Left ventricle myocardium inferior (tissue), 1 donor: ENCODE measurements around the gene EIF2S2. TPM values are rescaled to one million over a fixed set of nuclear protein-coding genes. Genes with fewer than 3 reads are reported as not detected.
A peak's percentile ranks its signal among the peaks of the same experiment; 100 is the strongest.

ENCODE experiments used
- DNase-seq: peaks from one replicate; pipeline ENCODE4 v3.0.0-alpha.2; 2020
- H3K27ac ChIP-seq: fragments of 200-600 bp; replicated peaks from 2 replicates; pipeline ENCODE4 v1.8.0; 2021
- H3K27me3 ChIP-seq: fragments of 200-600 bp; 2 replicates; pipeline ENCODE4 v1.8.0; 2021; ENCODE audit warnings: low read depth
- H3K36me3 ChIP-seq: fragments of 200-600 bp; 2 replicates; pipeline ENCODE4 v1.8.0; 2021
- H3K4me1 ChIP-seq: fragments of 200-600 bp; 2 replicates; pipeline ENCODE4 v1.8.0; 2021
- H3K4me3 ChIP-seq: fragments of 200-600 bp; 2 replicates; pipeline ENCODE4 v1.8.0; 2021; ENCODE audit warnings: mild to moderate bottlenecking, moderate library complexity
- H3K9me3 ChIP-seq: fragments of 200-600 bp; replicated peaks from 2 replicates; pipeline ENCODE4 v1.8.0; 2021
- CTCF ChIP-seq: fragments of 200-600 bp; IDR thresholded peaks from 2 replicates; pipeline ENCODE4 v1.8.0; 2021; ENCODE audit warnings: antibody characterized with exemption, mild to moderate bottlenecking, borderline replicate concordance
- intact Hi-C: fragments of 100-400 bp; cut with micrococcal nuclease; formaldehyde crosslinking; loops from one replicate; pipeline ENCODE4 v1.11.0; 2022
- total RNA-seq: library from RNA; stranded (reverse); fragmentation: NEBNext Ultra II Directional; extraction: Animal tissue kit (Norgen Biotek cat#: 25700); gene quantifications from one replicate; pipeline ENCODE4 v1.2.1, GENCODE V29; 2021
- donor health status: DM: no; HTN: yes; CAD: no; lungs with severe emphysema.

Gene EIF2S2
- total RNA-seq, 1 donor from 2014 or later, result 41.0 TPM

GRCh38 chr20:34083781-34084180 lies 28.3 kb downstream of the EIF2S2 start:
- Histone ChIP-seq H3K27me3 (no peaks in the 10 kb centered on the region), H3K27ac (peak overlapping the region; percentile 58), H3K4me3 (no peak overlapping the region), H3K36me3 (peaks cover 49% of the 10 kb centered on the region), H3K9me3 (no peaks in the 10 kb centered on the region), H3K4me1 (peaks cover 44% of the 10 kb centered on the region)
- DNase-seq, result no peak
- no peak for TF ChIP-seq CTCF
- intact Hi-C loops, result no loop called here

- no peaks in the 10 kb centered on the region for H3K27me3 ChIP-seq
- intact Hi-C loops, result no loop called here
- H3K9me3 ChIP-seq, result no peaks in the 10 kb centered on the region
- TF ChIP-seq CTCF, result peak; percentile 30
- H3K4me3 ChIP-seq, result no peak overlapping the region
- H3K27ac ChIP-seq, result peak overlapping the region; percentile 58
- H3K4me1 ChIP-seq, result peaks cover 38% of the 10 kb centered on the region
- H3K36me3 ChIP-seq, result peaks cover 43% of the 10 kb centered on the region
- DNase-seq, result peak; percentile 81
Observed at GRCh38 chr20:34083137-34083536, 28.9 kb downstream of the EIF2S2 start.

GRCh38 chr20:34082232-34082887 lies 29.7 kb downstream of the EIF2S2 start:
- Histone ChIP-seq H3K9me3 (no peaks in the 10 kb centered on the region), H3K27ac (peak overlapping the region; percentile 58), H3K4me1 (peaks cover 38% of the 10 kb centered on the region), H3K27me3 (no peaks in the 10 kb centered on the region), H3K4me3 (no peak overlapping the region), H3K36me3 (peaks cover 43% of the 10 kb centered on the region)
- intact Hi-C loops, result no loop called here
- no peak for DNase-seq
- TF ChIP-seq CTCF, result no peak

- H3K27ac ChIP-seq, result no peak overlapping the region
- DNase-seq, result no peak
- no peak for TF ChIP-seq CTCF
- no peaks in the 10 kb centered on the region for H3K27me3 ChIP-seq
- intact Hi-C loops, result no loop called here
- no peak overlapping the region for H3K4me3 ChIP-seq
- peaks cover 55% of the 10 kb centered on the region for H3K36me3 ChIP-seq
- no peaks in the 10 kb centered on the region for H3K9me3 ChIP-seq
- H3K4me1 ChIP-seq, result peaks cover 37% of the 10 kb centered on the region
Observed at GRCh38 chr20:34079818-34080217, 32.2 kb downstream of the EIF2S2 start.

- H3K4me1 ChIP-seq, result peaks cover 31% of the 10 kb centered on the region
- H3K36me3 ChIP-seq, result peaks cover 62% of the 10 kb centered on the region
- DNase-seq, result no peak
- intact Hi-C loops, result no loop called here
- H3K27ac ChIP-seq, result no peak overlapping the region
- no peak overlapping the region for H3K4me3 ChIP-seq
- no peaks in the 10 kb centered on the region for H3K27me3 ChIP-seq
- no peak for TF ChIP-seq CTCF
- H3K9me3 ChIP-seq, result no peaks in the 10 kb centered on the region
Observed at GRCh38 chr20:34078540-34078939, 33.5 kb downstream of the EIF2S2 start.

- no peak for DNase-seq
- intact Hi-C loops, result no loop called here
- no peak for TF ChIP-seq CTCF
Observed at GRCh38 chr20:34076952-34077351, 35.1 kb downstream of the EIF2S2 start.

More at GRCh38 chr20:34076952-34077351, 35.1 kb downstream of the EIF2S2 start:
- H3K4me1 ChIP-seq, result peaks cover 17% of the 10 kb centered on the region
- no peak overlapping the region for H3K27ac ChIP-seq
- H3K27me3 ChIP-seq, result no peaks in the 10 kb centered on the region
- no peak overlapping the region for H3K4me3 ChIP-seq
- peaks cover 77% of the 10 kb centered on the region for H3K36me3 ChIP-seq
- no peaks in the 10 kb centered on the region for H3K9me3 ChIP-seq
